ENCODE data around the gene PLPPR4.
"Not testable (repeated sequence)": the region's sequence is repeated elsewhere in the genome, so short reads cannot be mapped to it uniquely, and the experiment has no call there.

The PLPPR4 gene

DNA sequence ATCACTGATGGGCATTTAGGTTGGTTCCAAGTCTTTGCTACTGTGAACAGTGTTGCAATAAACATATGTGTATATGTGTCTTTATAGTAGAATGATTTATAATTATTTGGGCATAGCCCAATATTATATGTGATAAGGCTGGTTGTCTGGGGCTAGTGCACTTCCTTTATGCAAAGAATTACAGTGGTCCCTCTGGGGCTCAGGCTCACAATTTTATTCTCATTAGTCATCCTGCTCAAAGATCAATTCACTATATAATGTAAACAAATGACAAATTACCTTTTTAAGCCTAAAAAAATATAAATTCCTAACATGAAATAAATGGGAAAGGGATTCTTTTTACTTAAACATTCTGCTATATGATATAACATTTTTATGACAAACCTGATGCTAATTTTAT lies 5.0 kb downstream of the PLPPR4 start:
- no peak for FAIRE-seq

DNA sequence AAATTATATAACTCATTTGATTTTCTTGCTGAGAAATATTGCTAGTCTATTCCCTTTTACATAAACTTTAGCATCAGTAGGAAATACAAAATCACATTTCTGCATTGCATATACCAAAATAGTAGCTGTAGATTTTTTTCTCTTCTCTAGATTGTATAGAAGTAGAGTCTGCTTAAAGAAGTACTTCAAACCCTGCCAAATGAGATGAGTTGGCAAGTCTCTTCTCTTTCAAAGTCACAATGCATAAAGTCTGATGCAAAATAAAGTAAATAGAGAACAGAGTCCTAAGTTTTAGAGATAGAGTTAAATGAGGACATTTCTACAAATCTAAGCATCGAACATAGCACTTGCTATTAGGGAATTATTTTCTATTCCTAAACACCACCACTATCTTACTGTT lies 6.4 kb downstream of the PLPPR4 start:
- FAIRE-seq = no peak

DNA sequence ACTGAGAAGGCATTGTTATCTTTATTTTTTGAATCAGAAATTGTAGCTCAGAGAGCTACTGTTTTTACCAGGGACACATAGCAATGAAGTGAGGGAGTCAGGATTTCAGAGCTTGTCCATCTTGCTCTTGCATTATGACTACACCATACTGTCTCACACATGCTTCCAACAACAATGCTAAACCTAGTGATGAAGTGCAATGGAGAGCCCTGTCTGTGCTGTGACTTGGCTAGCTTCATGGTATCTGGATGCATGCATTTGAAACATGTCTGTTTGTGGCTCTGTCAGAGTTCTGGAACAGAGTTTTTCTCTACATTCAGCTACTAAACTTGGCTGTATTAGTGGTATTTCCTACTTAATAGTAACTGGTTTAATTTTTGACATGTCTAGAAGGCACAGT lies 7.0 kb downstream of the PLPPR4 start:
- no peak for FAIRE-seq

GRCh38 chr1:99277066-99277465 lies 12.8 kb downstream of the PLPPR4 start:
- no peak for FAIRE-seq

GRCh38 chr1:99279525-99279924 lies 15.2 kb downstream of the PLPPR4 start:
- FAIRE-seq = no peak

DNA sequence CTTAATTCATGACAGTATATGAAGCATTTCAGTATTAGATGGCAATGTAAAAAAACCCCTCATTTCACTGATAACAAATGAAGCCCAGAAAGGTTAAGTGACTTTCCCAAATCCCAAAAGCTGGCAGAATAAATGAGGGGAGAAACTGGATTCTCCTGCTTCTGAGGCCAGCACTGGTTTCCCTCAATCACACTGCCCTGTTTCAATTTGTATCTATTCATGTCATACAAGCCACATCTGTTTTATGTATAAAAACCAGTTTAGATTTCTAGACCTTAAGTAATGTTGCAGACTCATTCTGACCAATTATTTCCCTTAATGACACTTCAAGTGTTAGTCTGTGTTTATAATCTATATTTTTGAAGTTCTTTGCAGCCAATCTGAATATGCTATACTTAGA lies 16.8 kb downstream of the PLPPR4 start:
- no peak for FAIRE-seq

DNA sequence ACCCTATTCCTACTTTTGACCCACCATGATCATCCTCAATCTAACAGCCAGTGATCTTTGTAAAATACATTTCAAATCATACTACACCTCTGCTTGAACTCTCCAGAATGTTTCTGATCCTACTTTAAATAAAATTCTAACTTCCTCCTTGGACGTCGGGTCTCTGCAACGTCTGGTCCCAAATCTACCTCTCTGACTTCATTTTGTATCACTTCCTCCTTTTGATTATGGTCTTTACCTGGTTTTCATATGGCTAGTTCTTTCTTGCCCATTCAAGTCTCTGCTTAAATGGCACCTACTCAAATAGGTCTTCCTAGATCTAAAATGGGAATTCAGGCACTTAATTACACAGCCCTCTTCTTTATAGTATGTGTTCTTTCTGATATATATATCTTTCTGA lies 18.2 kb downstream of the PLPPR4 start:
- no peak for FAIRE-seq

- FAIRE-seq = not testable (repeated sequence)
Observed at GRCh38 chr1:99283521-99283920, 19.2 kb downstream of the PLPPR4 start.

- no peak for FAIRE-seq
Observed at GRCh38 chr1:99292886-99293285, 28.6 kb downstream of the PLPPR4 start.

GRCh38 chr1:99297923-99298322 lies 33.6 kb downstream of the PLPPR4 start:
- no peak for FAIRE-seq

- FAIRE-seq = no peak
Observed at GRCh38 chr1:99304725-99305282, 40.5 kb downstream of the PLPPR4 start.

- FAIRE-seq = no peak
Observed at GRCh38 chr1:99305626-99306025, 41.3 kb downstream of the PLPPR4 start.

- FAIRE-seq = no peak
Observed at GRCh38 chr1:99306056-99306455, 41.8 kb downstream of the PLPPR4 start.

DNA sequence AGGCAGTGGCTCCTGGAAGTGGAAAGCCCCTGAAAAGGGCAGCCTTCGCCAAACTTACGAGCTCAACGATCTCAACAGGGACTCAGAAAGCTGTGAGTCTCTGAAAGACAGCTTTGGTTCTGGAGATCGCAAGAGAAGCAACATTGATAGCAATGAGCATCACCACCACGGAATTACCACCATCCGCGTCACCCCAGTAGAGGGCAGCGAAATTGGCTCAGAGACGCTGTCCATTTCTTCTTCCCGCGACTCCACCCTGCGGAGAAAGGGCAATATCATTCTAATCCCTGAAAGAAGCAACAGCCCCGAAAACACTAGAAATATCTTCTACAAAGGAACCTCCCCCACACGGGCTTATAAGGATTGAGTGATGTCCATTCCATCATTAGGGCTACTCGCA lies 42.4 kb downstream of the PLPPR4 start:
- no peak for FAIRE-seq

DNA sequence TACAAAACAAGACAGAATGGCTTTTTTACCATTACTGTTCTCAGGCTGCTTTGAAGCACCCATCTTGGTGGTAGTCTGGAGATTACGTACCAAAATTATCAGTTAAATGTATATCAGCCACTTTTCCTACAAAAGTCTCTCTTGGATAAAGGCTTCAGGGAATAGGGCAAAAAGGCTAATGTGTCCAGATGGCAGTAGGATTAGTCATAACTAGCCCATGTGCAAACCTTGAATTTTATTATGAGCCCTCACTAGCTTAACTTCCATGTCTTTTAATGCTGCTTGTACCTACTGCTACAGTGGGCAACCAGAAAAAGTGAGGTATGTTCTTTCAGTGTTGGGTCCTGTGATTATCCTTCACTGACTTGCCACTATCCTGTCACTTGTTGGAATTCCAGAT lies 51.0 kb downstream of the PLPPR4 start:
- no peak for FAIRE-seq

DNA sequence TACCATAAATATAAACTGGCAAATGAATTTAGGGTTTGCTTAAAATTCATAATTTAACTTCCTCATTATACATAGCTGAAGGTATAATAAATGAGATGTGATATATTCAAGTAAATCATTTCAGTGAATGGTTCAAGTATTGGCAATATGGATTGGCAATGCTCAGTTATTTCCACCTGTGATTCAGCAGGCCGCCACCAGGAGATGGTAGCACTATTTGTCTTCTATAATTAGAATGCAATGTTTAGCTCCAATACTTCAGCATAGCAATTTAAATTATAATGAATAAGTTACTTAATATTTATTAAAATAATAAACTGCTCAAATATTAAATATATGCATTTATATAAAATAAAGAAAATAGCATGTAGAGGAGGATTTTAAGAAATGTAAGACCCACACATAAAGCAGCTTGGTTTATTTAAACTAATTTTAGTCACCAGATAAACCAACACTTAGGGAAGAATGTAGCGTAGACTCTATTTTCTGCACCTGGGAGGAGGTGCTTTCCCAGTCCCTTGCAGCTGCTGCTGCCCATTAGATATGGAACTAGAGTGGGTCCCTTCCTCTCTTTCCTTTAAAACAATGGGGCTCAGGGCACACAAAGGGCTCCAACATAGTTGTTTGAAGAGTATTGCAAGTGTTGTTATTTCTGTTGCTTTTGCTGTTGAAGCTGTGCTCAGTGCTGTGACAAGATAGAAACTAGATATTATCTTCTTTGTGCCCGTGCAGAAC lies 62.1 kb downstream of the PLPPR4 start:
- no peak for FAIRE-seq

DNA sequence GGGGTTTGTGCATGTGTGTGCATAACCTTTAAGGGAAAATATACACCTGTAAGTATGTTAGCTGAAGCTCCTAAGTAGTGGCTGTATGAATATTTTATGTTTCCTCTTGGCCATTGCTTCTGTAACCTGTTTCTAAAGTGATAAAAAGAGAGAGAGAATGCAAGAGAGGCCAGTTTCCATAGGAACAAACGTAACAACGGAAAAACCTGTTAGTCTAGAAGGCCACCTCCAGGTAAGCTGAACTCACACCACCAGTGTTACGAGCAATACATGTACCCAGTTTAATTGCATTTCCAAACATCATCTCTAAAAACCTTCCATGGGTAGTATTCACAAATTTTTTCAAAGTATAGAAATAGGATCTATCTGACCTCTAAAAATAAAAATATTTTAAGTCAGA lies 63.1 kb downstream of the PLPPR4 start:
- FAIRE-seq = no peak

DNA sequence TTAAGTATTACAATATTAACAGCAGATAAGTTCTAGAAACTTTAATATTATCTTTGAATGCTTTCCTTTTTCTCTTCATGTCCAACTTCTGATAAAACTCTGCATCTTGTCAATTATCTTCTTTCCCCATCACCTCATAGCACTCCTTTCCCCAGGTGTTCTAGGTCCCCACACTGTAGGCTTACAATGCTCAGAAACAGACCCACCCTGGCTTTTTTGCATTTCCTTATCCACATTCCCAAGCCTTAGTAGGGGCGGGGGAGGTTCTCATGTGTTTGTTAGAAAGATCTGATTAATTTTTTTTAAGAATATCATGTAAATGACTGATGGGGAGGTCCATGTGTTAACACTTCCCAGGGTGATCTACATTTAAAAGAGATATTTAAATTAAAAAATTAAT lies 63.9 kb downstream of the PLPPR4 start:
- no peak for FAIRE-seq

DNA sequence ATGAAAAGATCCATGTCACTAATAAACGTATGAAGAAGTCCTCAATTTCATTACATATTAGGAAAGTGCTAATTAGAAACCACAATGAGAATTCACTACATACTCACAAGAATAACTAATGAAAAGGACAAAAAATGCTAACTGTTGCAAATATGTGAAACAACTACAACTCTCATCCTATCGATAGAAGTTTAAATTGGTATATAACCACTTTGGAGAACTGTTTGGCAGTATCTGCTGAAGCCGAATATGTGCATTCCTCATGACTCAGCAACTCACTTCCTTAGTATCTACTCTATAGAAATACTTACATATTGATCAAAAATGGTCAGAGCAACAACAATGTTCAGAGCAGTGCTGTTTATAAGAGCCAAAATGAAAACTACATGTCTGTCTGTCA lies 66.8 kb downstream of the PLPPR4 start:
- no peak for FAIRE-seq

- no peak for FAIRE-seq
Observed at GRCh38 chr1:99331636-99332035, 67.3 kb downstream of the PLPPR4 start.

GRCh38 chr1:99332561-99332960 lies 68.3 kb downstream of the PLPPR4 start:
- no peak for FAIRE-seq

DNA sequence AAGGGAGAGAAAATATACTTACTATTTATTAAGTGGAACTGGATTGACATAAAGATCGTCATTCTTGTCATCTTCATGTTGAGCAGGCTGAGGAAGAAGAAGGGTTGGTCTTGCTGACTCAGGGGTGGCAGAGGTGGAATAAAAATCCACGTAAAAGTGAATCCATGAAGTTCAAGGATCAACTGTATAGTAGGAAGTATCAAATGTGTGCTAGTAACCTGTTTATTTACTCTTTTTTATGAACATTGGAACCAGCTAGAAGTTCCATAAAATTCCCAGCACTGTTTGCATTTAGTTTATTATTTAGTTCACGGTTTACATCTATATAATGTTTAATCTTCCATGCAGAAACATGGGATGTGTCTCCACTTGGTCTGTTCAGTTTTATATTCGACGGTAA lies 70.7 kb downstream of the PLPPR4 start:
- FAIRE-seq = no peak

GRCh38 chr1:99347041-99347684 lies 82.9 kb downstream of the PLPPR4 start:
- FAIRE-seq = no peak

GRCh38 chr1:99348397-99349132 lies 84.3 kb downstream of the PLPPR4 start:
- no peak for FAIRE-seq
